Measurements from ENCODE around the gene TBX3.
A peak's percentile ranks its signal among the peaks of the same experiment; 100 is the strongest.

Gene TBX3

DNA sequence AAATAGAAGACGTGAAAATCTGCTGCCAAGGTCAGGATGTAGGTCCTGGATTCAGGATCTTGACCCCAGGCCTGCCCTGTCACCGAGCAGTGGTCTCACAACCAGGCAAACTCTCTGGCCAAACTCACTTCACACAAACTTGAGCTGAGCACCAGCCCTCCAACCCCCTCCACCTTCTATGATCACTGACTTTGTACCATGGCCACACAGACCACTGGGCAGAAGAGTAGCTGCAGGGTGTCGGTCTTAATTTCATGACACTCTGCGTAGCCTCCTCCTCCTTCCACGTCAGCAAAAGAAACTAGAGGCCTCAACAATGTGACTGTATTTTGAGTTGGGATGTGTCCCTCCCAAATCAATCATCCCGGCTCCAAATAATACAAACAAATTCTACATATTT, 7.2 kb upstream of the TBX3 start:
- Mint-ChIP-seq H3K4me3 (no peak overlapping the region), H3K4me1 (ENCODE audit: low read depth) (no peaks in the 10 kb centered on the region), H3K27ac (no peak overlapping the region), H3K36me3 (ENCODE audit: low read depth) (no peaks in the 10 kb centered on the region), H3K27me3 (ENCODE audit: low read depth) (peaks cover 95% of the 10 kb centered on the region), H3K9me3 (no peaks in the 10 kb centered on the region)

DNA sequence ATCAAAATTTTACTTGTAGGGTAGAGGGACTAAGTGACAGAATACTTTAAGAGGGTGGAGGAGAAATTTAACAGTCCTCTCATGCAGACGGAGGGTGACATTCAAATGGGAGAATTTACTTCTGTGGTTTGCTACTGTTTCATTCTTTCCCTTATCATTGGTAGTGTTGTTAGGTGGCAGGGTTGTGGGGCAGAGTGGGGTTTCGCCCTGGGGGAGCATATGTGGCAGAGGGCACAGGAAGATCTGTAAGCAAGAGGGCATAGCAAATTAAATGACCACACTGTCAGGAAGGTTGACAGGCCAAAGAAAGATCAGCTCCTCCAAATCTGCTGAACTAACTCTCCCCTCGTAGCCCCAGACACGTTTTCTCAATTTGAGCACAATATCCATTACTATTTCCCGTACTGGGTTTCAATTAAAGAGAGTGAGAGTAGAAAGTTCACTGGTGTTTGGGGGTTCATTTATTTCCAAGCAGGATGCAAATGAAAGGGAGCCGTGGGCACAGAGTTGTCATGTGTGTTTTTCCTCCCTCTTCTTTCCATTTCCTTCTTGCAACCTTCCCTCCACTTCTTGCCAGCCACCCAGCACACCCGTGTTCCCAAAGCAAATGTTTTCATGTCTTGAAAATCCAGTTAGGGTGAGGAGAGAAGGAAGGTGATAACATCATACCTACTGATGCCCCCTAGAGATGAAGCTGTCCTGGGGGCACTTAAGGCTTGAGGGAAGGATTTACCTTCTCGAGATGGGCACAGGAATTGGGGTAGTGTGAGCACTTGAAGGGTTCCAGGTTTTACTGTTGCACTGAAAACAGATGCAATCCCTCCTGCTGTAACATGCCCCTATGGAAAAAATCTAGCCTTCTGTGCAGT, 6.5 kb upstream of the TBX3 start:
- Mint-ChIP-seq H3K4me3 (no peak overlapping the region), H3K27me3 (ENCODE audit: low read depth) (peaks cover 95% of the 10 kb centered on the region), H3K9me3 (no peaks in the 10 kb centered on the region), H3K36me3 (ENCODE audit: low read depth) (no peaks in the 10 kb centered on the region), H3K4me1 (ENCODE audit: low read depth) (no peaks in the 10 kb centered on the region), H3K27ac (no peak overlapping the region)

DNA sequence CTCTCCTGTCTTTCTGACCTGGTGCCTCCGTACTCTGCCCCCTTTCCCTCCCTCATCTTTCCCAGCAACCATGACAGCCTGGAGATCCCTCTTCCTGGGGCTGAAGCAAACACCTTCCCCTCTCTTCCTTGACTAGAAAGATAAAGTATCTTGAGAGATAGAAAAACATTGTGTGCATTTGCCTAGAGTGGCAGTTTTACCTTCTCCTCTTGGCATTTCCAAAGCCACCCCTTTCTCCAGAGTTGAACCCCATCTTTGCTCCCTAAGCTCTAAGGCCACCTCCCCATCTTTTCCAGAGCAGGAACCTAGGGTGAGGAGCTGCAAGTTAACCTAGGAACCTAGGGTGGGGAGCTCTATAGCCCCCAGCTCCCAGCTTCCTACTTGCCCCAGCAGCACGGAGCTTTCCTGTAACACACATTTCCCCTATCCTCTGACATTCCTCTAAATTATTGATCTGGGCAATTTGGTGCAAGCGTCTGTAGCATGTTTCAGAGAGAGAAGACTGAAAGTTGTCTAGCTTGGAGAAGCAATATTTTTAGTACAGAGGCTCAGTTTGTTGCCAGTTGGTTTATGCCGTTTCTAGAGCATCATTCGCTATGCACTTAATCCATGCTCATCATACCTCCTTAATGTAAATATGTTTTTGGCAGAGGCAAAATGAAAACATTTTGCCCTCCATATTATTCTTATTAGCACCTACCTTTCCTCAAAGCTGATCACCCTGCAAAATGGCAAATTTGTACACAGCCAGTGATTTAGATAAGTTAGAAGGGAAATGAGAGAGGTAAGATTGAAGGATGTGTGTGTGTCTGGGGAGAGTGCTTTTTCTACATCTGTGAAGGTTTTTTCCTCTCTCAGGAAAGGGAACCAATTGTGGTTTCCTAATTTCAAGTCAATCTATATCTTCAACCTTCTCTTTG, 5.4 kb upstream of the TBX3 start:
- Mint-ChIP-seq H3K27ac (no peak overlapping the region), H3K9me3 (no peaks in the 10 kb centered on the region), H3K4me1 (ENCODE audit: low read depth) (peaks cover 2% of the 10 kb centered on the region), H3K4me3 (no peak overlapping the region), H3K36me3 (ENCODE audit: low read depth) (peaks cover under 1% of the 10 kb centered on the region), H3K27me3 (ENCODE audit: low read depth) (peaks cover 93% of the 10 kb centered on the region)

DNA sequence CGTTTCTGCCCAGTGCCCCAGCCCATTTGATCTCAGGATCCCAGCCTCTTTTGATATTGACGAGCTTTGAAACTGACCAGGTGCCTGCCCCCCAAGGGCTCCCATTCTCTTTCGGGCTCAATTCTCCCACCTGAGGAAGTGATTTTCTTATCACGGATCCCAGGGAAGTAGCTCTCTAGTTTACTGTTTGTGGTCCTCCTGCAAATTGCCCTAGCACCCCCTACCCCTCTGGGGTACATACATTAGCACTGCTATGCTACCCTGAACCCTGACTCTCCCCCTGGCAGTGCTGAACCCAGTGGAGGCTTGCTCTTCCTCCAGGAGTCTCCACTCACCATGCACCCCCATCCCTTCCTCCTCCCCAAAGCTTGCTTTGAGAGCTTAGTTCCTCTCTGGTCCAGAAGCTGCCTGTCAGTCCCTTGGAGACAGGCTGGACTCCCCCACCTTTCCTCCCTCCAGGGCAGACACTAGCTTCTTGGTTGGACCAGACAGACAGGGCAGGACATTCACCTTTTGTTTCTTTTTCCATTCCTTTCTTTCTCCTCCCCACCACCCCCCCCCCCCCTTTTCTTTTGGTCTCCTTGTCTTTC, 4.4 kb upstream of the TBX3 start:
- Mint-ChIP-seq H3K36me3 (ENCODE audit: low read depth) (peaks cover 3% of the 10 kb centered on the region), H3K4me3 (no peak overlapping the region), H3K9me3 (no peaks in the 10 kb centered on the region)

DNA sequence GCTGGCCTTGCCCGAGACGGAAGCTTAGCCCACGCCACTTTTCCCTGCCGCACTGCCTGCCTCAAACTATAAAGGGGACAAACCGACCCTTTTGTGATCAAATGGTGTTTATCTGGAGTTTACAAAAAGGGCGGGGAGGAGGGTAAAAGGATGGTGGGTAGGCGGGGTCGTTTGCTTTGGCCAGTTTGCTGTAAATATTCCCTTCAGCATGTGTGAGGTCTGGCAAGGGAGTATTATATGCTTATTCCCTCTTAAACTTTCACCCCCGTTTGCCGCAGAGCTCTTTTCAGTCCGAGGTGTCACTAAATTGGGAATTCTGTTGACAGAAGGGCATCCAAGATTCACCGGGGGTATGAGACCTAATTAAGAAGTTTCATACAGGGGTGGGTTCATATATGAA, 3.8 kb upstream of the TBX3 start:
- no peak overlapping the region for H3K4me3 Mint-ChIP-seq

More for the DNA sequence above, 4.4 kb upstream of the TBX3 start:
- Mint-ChIP-seq H3K27ac (peak overlapping the region; percentile 38), H3K27me3 (ENCODE audit: low read depth) (peaks cover 93% of the 10 kb centered on the region), H3K4me1 (ENCODE audit: low read depth) (peaks cover 9% of the 10 kb centered on the region)

DNA sequence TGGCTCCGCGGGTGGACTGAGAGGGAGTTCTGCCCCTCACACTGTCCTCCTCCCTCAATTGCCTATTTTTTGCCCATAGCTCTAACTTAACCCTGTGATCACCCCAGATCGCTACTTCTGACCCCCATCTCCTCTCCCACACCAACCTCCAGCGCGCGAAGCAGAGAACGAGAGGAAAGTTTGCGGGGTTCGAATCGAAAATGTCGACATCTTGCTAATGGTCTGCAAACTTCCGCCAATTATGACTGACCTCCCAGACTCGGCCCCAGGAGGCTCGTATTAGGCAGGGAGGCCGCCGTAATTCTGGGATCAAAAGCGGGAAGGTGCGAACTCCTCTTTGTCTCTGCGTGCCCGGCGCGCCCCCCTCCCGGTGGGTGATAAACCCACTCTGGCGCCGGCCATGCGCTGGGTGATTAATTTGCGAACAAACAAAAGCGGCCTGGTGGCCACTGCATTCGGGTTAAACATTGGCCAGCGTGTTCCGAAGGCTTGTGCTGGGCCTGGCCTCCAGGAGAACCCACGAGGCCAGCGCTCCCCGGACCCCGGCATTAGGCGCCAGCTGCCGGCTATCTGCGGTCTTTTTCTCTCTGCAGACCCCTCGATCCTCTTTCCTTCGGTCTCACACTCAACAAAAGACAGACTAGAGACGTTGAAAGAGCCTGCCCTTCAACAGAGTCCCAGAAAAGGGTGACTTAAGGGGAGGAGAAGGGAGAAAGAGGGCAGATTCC, 3.0 kb upstream of the TBX3 start:
- peak overlapping the region; percentile 5 for H3K27ac Mint-ChIP-seq
- H3K4me3 Mint-ChIP-seq, result no peak overlapping the region
- H3K36me3 Mint-ChIP-seq (ENCODE audit: low read depth), result peaks cover 10% of the 10 kb centered on the region

More for the DNA sequence above, 3.8 kb upstream of the TBX3 start:
- Mint-ChIP-seq H3K27me3 (ENCODE audit: low read depth) (peaks cover 93% of the 10 kb centered on the region), H3K27ac (no peak overlapping the region), H3K9me3 (no peaks in the 10 kb centered on the region), H3K4me1 (ENCODE audit: low read depth) (peaks cover 9% of the 10 kb centered on the region), H3K36me3 (ENCODE audit: low read depth) (peaks cover 8% of the 10 kb centered on the region)

DNA sequence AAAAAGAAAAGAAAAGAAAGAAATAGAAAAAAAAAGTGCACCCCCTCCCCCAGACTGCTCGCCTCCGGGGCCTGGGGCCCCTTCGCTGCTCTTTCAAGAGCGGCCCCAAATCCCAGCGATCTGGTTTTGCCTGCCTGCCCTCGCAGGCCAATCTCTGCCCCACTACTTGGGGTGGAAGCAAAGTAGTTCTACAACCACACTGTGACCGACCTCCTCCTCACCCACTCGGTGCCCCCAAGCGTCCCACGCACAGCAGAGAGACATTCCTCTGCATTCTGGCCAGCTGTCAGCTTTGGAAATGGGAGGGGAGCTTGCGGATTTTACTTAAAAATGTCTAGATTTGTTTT, 2.4 kb upstream of the TBX3 start:
- Mint-ChIP-seq H3K4me1 (ENCODE audit: low read depth) (peaks cover 9% of the 10 kb centered on the region), H3K4me3 (no peak overlapping the region), H3K27ac (peak overlapping the region; percentile 5), H3K9me3 (no peaks in the 10 kb centered on the region), H3K27me3 (ENCODE audit: low read depth) (peaks cover 97% of the 10 kb centered on the region), H3K36me3 (ENCODE audit: low read depth) (peaks cover 10% of the 10 kb centered on the region)

More for the DNA sequence above, 3.0 kb upstream of the TBX3 start:
- Mint-ChIP-seq H3K27me3 (ENCODE audit: low read depth) (peaks cover 97% of the 10 kb centered on the region), H3K9me3 (no peaks in the 10 kb centered on the region), H3K4me1 (ENCODE audit: low read depth) (peaks cover 9% of the 10 kb centered on the region)

DNA sequence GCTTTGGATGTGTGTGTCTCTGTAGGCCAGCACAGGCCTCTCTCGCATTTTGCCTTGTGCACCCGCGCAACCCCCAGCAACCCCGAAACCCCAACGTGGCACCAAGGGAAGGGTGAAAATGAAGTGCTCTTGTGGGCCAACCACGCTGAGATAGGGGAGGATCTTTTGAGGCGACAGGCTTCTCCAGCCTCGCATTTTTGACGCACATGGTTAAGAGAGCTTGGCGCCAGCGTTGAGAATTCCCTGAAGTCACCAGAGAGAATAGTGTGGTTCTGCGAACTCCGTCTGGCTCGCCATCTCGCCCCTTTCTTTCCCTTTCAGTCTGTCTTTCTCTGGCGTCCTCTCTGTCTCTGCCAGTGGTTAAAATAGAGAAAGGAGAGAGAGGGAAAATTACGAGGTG, 1.9 kb upstream of the TBX3 start:
- peaks cover 9% of the 10 kb centered on the region for H3K4me1 Mint-ChIP-seq (ENCODE audit: low read depth)
- H3K27ac Mint-ChIP-seq, result no peak overlapping the region
- H3K27me3 Mint-ChIP-seq (ENCODE audit: low read depth), result peaks cover 97% of the 10 kb centered on the region
- H3K9me3 Mint-ChIP-seq, result no peaks in the 10 kb centered on the region
- H3K36me3 Mint-ChIP-seq (ENCODE audit: low read depth), result peaks cover 10% of the 10 kb centered on the region
- no peak overlapping the region for H3K4me3 Mint-ChIP-seq

DNA sequence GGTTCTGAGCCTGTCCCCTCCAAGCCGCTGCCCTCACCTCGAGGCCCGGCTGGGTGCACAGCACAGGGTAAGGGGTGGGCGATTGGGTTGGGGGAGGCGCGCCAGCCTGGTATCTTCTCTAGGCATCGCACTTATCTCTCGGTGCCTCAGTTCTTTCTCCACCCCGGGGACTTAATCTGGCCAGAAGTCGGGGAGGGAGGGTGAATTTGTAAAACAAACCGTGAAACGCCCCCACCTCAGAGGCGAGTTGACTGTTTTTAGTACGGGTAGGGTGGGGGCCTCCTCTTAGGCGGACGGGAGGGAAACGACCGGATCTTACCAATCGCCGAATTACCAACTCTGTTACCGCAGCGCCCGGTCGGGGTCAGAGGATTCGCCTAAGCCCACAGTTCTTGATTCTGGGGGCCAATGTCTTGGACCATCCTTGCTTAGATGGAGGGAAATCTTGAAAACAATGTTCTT, 1.4 kb upstream of the TBX3 start:
- Mint-ChIP-seq H3K9me3 (no peaks in the 10 kb centered on the region), H3K27ac (peak overlapping the region; percentile 31), H3K36me3 (ENCODE audit: low read depth) (peaks cover 10% of the 10 kb centered on the region), H3K4me3 (no peak overlapping the region), H3K4me1 (ENCODE audit: low read depth) (peaks cover 9% of the 10 kb centered on the region), H3K27me3 (ENCODE audit: low read depth) (peaks cover 97% of the 10 kb centered on the region)

DNA sequence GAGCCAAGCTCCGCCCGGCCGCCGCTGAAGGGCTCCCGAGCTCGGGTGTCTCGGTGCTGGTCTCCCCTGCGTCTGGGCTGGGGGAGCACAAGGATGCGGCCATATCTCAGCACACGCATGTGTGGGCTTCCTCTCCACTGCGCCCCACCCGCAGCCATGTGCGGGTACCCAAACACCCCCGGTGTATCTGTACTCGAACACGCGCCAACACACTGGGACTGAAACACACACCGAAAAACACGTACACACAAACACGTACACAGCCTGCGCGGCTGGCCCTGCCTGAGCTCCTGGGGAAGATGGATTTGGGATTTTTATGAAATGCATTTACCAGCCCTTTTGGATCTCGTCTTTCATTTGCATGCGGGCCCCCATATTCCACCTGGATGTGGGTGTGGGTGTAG, 897 bp upstream of the TBX3 start:
- H3K27ac Mint-ChIP-seq, result peak overlapping the region; percentile 31
- peaks cover 10% of the 10 kb centered on the region for H3K36me3 Mint-ChIP-seq (ENCODE audit: low read depth)
- no peak overlapping the region for H3K4me3 Mint-ChIP-seq
- peaks cover 97% of the 10 kb centered on the region for H3K27me3 Mint-ChIP-seq (ENCODE audit: low read depth)
- peaks cover 9% of the 10 kb centered on the region for H3K4me1 Mint-ChIP-seq (ENCODE audit: low read depth)
- no peaks in the 10 kb centered on the region for H3K9me3 Mint-ChIP-seq

DNA sequence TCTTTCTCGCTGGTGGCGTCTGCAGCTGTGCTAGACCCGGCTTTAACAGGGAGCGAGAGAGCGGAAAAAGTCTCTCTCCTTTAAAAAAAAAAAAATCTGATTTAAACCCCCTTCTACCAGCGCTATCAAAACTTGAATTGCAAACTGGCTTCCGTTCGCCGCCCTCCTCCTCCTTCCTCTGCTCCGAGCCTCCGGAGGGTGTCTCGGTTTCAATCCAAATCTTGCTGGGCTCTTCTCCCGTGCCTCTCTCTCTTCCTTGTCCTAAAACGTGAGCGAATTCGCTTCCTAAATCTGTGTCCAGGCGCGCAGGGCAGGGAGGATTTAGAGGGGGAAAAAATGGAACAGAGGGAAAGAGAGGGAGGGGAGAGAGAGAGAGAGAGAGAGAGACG, 272 bp downstream of the TBX3 start:
- H3K4me1 Mint-ChIP-seq (ENCODE audit: low read depth), result peaks cover 9% of the 10 kb centered on the region
- peak overlapping the region; percentile 59 for H3K4me3 Mint-ChIP-seq
- peaks cover 93% of the 10 kb centered on the region for H3K27me3 Mint-ChIP-seq (ENCODE audit: low read depth)
- peak overlapping the region; percentile 57 for H3K27ac Mint-ChIP-seq
- peaks cover 10% of the 10 kb centered on the region for H3K36me3 Mint-ChIP-seq (ENCODE audit: low read depth)
- no peaks in the 10 kb centered on the region for H3K9me3 Mint-ChIP-seq

DNA sequence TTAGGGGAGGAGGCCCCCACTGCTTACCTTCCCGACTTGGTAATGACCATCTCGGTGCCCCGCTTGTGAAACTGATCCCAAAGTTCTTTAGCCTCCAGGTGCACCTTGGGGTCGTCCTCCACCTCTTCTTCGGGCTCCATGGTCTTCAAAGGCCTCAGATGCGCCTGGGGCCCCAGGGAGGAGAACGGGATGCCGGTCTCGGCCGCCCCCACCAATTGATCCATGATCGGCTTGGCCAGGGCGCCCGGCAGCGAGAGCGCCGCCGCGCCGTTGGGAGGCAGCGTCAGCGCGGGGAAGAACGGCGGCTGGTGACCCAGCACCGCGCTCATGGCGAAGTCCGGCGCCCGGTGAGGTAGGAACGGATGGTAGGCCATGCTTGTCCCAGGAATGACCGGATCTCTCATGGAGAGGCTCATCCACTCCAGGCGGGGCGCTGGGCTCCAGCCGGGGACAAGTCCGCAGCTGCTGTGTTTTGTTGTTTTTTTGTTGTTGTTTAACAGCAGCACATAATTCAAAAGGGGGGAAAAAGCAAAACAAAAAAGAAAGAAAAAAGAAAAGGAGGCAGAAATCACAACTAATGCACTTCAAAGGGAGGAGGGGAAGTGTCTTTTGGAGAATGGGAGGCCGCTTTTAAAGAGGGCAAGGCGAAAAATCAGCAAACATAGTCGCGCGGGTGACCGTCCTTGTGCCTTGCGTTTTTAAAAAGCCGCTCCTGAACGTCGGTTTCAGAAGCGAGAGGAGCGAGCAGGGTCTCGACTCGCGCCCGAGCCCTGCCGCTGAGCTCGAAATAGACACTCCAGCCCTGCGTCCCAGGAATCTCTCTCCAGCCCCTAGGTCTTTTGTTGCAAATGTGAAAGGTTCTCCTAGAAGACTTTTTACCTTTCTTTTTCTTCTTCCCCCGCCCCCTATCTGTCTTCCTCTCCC, 928 bp downstream of the TBX3 start:
- Mint-ChIP-seq H3K27ac (peak overlapping the region; percentile 43), H3K4me3 (peak overlapping the region; percentile 59), H3K27me3 (ENCODE audit: low read depth) (peaks cover 91% of the 10 kb centered on the region), H3K9me3 (no peaks in the 10 kb centered on the region), H3K4me1 (ENCODE audit: low read depth) (peaks cover 9% of the 10 kb centered on the region), H3K36me3 (ENCODE audit: low read depth) (peaks cover 10% of the 10 kb centered on the region)

DNA sequence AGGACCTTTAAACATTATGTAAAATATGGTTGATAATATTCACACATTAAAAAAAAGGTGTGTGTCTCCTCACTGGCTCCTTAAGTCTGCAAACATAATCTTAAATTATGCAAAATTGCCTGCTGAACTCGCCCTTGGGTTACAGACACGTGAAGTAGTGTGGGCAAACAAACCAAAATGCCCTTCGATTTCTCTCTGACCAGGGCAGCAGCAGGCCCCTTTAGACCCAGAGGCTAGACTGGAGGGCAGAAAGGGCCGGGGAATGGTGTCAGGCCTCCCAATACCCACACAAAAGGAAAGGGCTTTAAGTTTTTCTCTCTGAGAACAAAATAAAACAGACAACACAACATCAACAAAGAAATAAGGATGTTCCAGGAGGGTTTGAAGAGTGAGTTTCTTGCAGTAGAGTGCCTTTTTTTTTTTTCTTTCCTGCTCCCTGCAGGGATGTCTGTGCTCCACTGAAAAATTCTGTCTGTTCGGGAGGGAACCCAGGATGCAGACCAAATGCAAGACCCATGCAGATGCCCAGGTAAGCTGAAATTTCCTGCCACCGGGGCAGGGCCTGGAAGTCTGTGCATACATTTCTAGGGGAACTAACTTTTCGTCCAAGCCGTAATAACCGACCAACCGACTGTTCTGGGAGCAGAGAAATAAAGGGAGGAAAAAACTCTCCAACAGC, 1.7 kb downstream of the TBX3 start:
- Mint-ChIP-seq H3K4me3 (no peak overlapping the region), H3K27me3 (ENCODE audit: low read depth) (peaks cover 90% of the 10 kb centered on the region), H3K9me3 (no peaks in the 10 kb centered on the region), H3K4me1 (ENCODE audit: low read depth) (peaks cover 9% of the 10 kb centered on the region), H3K27ac (peak overlapping the region; percentile 26), H3K36me3 (ENCODE audit: low read depth) (peaks cover 10% of the 10 kb centered on the region)
